Gastrocnemius medialis (tissue), 4 donors: ENCODE data around the gene FAM118B.

Experiments used
- POLR2A ChIP-seq, 2 donors: fragments of 450-650 bp; IDR thresholded peaks; one replicate each; pipeline ENCODE4 v1.6.1; 2017; ENCODE audit warnings: antibody characterized with exemption in 2 of 2, mild to moderate bottlenecking in 2 of 2, moderate library complexity in 2 of 2
- TF ChIP-seq, protein P1 (sequence below), 5 experiments: fragments of 450-650 bp in 3 of 5; fragments of 200-600 bp in 2 of 5; sonication (generic) in 2 of 5; IDR thresholded peaks in 4 of 5; conservative IDR thresholded peaks in 1 of 5; 1 replicate in 4 of 5; 2 replicates in 1 of 5; pipeline ENCODE4 v1.5.1; 2016 to 2019; ENCODE audit warnings: antibody characterized with exemption in 5 of 5, mild to moderate bottlenecking in 3 of 5, moderate library complexity in 3 of 5

DNA sequence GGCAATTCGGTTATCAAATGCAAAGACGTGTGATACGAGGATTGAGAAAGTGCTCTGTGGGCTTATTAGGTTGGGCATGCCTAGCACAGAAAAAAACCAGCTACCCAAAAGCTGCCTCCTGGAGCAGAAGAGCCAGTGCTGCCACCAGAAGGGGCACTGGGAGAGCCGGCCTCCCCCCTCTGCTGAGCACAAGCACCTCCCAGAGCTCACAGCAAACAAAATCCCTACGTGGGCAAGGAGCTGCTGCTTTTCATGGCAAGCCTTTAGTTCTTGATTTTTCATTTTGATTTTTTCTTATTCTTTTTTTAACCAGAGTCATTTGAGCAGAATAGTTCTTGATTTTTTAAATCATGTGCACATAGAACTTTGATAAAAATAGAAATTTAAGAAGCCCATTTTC lies 12.9 kb upstream of the FAM118B start:
- TF ChIP-seq, protein P1, sequence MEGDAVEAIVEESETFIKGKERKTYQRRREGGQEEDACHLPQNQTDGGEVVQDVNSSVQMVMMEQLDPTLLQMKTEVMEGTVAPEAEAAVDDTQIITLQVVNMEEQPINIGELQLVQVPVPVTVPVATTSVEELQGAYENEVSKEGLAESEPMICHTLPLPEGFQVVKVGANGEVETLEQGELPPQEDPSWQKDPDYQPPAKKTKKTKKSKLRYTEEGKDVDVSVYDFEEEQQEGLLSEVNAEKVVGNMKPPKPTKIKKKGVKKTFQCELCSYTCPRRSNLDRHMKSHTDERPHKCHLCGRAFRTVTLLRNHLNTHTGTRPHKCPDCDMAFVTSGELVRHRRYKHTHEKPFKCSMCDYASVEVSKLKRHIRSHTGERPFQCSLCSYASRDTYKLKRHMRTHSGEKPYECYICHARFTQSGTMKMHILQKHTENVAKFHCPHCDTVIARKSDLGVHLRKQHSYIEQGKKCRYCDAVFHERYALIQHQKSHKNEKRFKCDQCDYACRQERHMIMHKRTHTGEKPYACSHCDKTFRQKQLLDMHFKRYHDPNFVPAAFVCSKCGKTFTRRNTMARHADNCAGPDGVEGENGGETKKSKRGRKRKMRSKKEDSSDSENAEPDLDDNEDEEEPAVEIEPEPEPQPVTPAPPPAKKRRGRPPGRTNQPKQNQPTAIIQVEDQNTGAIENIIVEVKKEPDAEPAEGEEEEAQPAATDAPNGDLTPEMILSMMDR (IDR thresholded peaks at IDR 0.05 in 4 of 5, conservative IDR thresholded peaks at IDR 0.05 in 1 of 5), result no peak
- TF ChIP-seq POLR2A (IDR thresholded peaks at IDR 0.05), result no peak
